ENCODE data around the gene ACOT2.
A peak's percentile ranks its signal among the peaks of the same experiment; 100 is the strongest.

The ACOT2 gene

GRCh38 chr14:73594491-73594890, 25.5 kb downstream of the ACOT2 start:
- Histone ChIP-seq H3K27me3 (ENCODE audit: insufficient read depth, low read length) (peaks cover 25% of the 10 kb centered on the region), H3K9me3 (ENCODE audit: insufficient read depth, low read depth, low read length) (no peaks in the 10 kb centered on the region), H3K36me3 (ENCODE audit: insufficient read depth, low read length) (no peaks in the 10 kb centered on the region), H3K27ac (ENCODE audit: low read depth, low read length) (no peak overlapping the region), H3K9ac (ENCODE audit: low read depth, low read length) (no peak overlapping the region), H3K4me3 (ENCODE audit: low read length) (no peak overlapping the region), H3K4me1 (ENCODE audit: insufficient read depth, low read length) (no peaks in the 10 kb centered on the region)
- WGBS, result 97% methylated on average over 9 of the region's 9 CpGs

DNA sequence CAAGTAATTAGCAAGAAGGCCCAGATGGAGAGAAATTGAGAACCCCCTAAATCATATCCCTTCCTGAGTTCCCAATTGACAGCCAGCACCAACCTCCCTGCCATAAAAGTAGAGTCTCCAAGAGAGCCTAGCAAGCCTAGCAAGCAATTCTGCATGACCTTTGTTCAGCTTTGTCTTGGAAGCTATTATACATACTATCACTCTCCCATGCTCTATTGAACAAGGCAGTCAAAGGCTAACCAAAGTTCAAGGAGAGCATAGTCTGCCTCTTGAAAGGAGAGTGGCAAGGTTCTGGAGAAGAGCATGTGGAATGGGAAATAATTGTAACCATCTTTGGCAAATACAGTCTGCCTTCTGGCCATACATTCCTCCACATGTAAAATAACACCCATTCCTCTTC, 30.5 kb downstream of the ACOT2 start:
- no peaks in the 10 kb centered on the region for H3K27me3 ChIP-seq (ENCODE audit: insufficient read depth, low read length)
- H3K36me3 ChIP-seq (ENCODE audit: insufficient read depth, low read length), result no peaks in the 10 kb centered on the region
- H3K4me3 ChIP-seq (ENCODE audit: low read length), result no peak overlapping the region
- H3K9me3 ChIP-seq (ENCODE audit: insufficient read depth, low read depth, low read length), result no peaks in the 10 kb centered on the region
- no peak overlapping the region for H3K9ac ChIP-seq (ENCODE audit: low read depth, low read length)
- no peaks in the 10 kb centered on the region for H3K4me1 ChIP-seq (ENCODE audit: insufficient read depth, low read length)
- no peak overlapping the region for H3K27ac ChIP-seq (ENCODE audit: low read depth, low read length)

DNA sequence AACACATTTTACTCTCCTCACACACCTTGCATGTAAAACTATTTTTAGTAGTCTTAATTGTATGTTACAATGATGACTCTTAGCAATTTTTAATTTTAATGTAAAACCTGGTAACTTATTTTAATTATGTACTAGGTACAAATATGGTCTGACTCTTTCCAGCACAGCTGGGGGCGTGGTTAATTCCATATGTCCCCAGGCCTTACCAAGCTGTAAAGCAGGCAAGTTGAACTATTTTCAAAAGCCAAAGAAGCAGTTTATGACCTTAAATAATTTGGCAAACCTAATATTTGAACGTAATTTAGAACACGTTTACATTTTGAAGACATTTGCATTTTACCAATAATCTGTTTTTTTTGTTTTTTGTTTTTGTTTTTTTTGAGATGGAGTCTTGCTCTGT, 34.0 kb downstream of the ACOT2 start:
- Histone ChIP-seq H3K9me3 (ENCODE audit: insufficient read depth, low read depth, low read length) (peaks cover 10% of the 10 kb centered on the region), H3K36me3 (ENCODE audit: insufficient read depth, low read length) (no peaks in the 10 kb centered on the region), H3K4me1 (ENCODE audit: insufficient read depth, low read length) (no peaks in the 10 kb centered on the region), H3K27ac (ENCODE audit: low read depth, low read length) (no peak overlapping the region), H3K4me3 (ENCODE audit: low read length) (no peak overlapping the region), H3K27me3 (ENCODE audit: insufficient read depth, low read length) (no peaks in the 10 kb centered on the region), H3K9ac (ENCODE audit: low read depth, low read length) (no peak overlapping the region)
- WGBS, result 91% methylated on average over 3 of the region's 3 CpGs

GRCh38 chr14:73606271-73606670, 37.3 kb downstream of the ACOT2 start:
- 92% methylated on average over 2 of the region's 3 CpGs for WGBS
- Histone ChIP-seq H3K9ac (ENCODE audit: low read depth, low read length) (no peak overlapping the region), H3K27me3 (ENCODE audit: insufficient read depth, low read length) (peaks cover 4% of the 10 kb centered on the region; the same call in 1 of the 2 replicates), H3K36me3 (ENCODE audit: insufficient read depth, low read length) (no peaks in the 10 kb centered on the region), H3K4me1 (ENCODE audit: insufficient read depth, low read length) (no peaks in the 10 kb centered on the region), H3K27ac (ENCODE audit: low read depth, low read length) (no peak overlapping the region), H3K9me3 (ENCODE audit: insufficient read depth, low read depth, low read length) (peaks cover 10% of the 10 kb centered on the region), H3K4me3 (ENCODE audit: low read length) (no peak overlapping the region)

DNA sequence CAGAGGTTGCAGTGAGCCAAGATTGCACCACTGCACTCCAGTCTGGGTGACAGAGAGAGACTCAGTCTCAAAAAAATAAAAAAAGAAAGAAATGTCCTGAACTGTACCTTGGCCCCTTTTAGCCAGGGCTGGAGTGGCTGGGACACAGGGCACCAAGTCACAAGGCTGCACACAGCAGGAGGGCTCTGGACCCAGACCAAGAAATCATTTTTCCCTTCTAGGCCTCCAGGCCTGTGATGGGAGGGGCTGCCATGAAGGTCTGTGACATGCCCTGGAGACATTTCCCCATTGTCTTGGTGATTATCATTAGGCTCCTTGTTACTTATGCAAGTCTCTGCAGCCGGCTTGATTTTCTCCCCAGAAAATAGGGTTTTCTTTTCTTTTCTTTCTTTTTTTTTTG, 38.2 kb downstream of the ACOT2 start:
- no peak overlapping the region for H3K4me3 ChIP-seq (ENCODE audit: low read length)
- 82% methylated on average over 1 of the region's 1 CpG for WGBS
- H3K27ac ChIP-seq (ENCODE audit: low read depth, low read length), result no peak overlapping the region
- H3K36me3 ChIP-seq (ENCODE audit: insufficient read depth, low read length), result no peaks in the 10 kb centered on the region
- H3K4me1 ChIP-seq (ENCODE audit: insufficient read depth, low read length), result no peaks in the 10 kb centered on the region
- H3K9me3 ChIP-seq (ENCODE audit: insufficient read depth, low read depth, low read length), result peaks cover 10% of the 10 kb centered on the region
- no peak overlapping the region for H3K9ac ChIP-seq (ENCODE audit: low read depth, low read length)
- peaks cover 13% of the 10 kb centered on the region; the same call in 1 of the 2 replicates for H3K27me3 ChIP-seq (ENCODE audit: insufficient read depth, low read length)

GRCh38 chr14:73610687-73611086, 41.7 kb downstream of the ACOT2 start:
- Histone ChIP-seq H3K9me3 (ENCODE audit: insufficient read depth, low read depth, low read length) (peaks cover 10% of the 10 kb centered on the region), H3K9ac (ENCODE audit: low read depth, low read length) (no peak overlapping the region), H3K4me3 (ENCODE audit: low read length) (no peak overlapping the region), H3K27me3 (ENCODE audit: insufficient read depth, low read length) (peaks cover 38% of the 10 kb centered on the region), H3K36me3 (ENCODE audit: insufficient read depth, low read length) (no peaks in the 10 kb centered on the region), H3K4me1 (ENCODE audit: insufficient read depth, low read length) (no peaks in the 10 kb centered on the region), H3K27ac (ENCODE audit: low read depth, low read length) (no peak overlapping the region)
- 89% methylated on average over 2 of the region's 2 CpGs for WGBS

- Histone ChIP-seq H3K4me3 (ENCODE audit: low read length) (peak within 1 kb of the TSS; percentile 75), H3K9ac (ENCODE audit: low read depth, low read length) (peak within 1 kb of the TSS; percentile 76), H3K27me3 (ENCODE audit: insufficient read depth, low read length) (peaks cover 49% of the 10 kb centered on the region), H3K27ac (ENCODE audit: low read depth, low read length) (no peak within 1 kb of the TSS), H3K36me3 (ENCODE audit: insufficient read depth, low read length) (no peaks in the 10 kb centered on the region), H3K9me3 (ENCODE audit: insufficient read depth, low read depth, low read length) (no peaks in the 10 kb centered on the region), H3K4me1 (ENCODE audit: insufficient read depth, low read length) (0 out of 2 replicates have a peak, but pooled peaks cover 7% of the 10 kb centered on the region)
- under 1% methylated on average over 84 of the region's 84 CpGs for WGBS
Observed at GRCh38 chr14:73612339-73613045, 43.5 kb downstream of the ACOT2 start, which contains the start of gene ACOT6. ACOT6 (plus strand) TSS chr14:73612517; CDS start chr14:73612572, 55 bp downstream.

DNA sequence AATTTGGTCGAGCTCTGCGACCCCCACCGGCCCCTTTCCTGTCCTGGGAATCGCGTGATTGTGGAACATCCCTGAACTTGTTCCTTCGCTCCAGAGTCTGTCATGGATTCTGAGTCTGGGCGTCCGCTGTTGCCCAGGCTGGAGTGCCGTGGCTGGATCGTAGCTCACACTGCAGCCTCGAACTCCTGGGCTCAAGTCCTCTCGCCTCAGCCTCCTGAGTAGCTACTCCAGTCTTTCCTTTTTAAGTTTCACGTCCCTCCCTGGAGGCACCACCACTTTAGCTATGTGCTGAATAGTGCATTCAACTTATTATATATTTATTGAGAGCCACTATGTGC, 44.0 kb downstream of the ACOT2 start:
- H3K9me3 ChIP-seq (ENCODE audit: insufficient read depth, low read depth, low read length), result no peaks in the 10 kb centered on the region
- H3K27ac ChIP-seq (ENCODE audit: low read depth, low read length), result no peak overlapping the region
- no peaks in the 10 kb centered on the region for H3K36me3 ChIP-seq (ENCODE audit: insufficient read depth, low read length)
- peak overlapping the region; percentile 75 for H3K4me3 ChIP-seq (ENCODE audit: low read length)
- 14% methylated on average over 13 of the region's 13 CpGs for WGBS
- peak overlapping the region; percentile 76 for H3K9ac ChIP-seq (ENCODE audit: low read depth, low read length)
- peaks cover 50% of the 10 kb centered on the region for H3K27me3 ChIP-seq (ENCODE audit: insufficient read depth, low read length)
- H3K4me1 ChIP-seq (ENCODE audit: insufficient read depth, low read length), result 0 out of 2 replicates have a peak, but pooled peaks cover 7% of the 10 kb centered on the region

DNA sequence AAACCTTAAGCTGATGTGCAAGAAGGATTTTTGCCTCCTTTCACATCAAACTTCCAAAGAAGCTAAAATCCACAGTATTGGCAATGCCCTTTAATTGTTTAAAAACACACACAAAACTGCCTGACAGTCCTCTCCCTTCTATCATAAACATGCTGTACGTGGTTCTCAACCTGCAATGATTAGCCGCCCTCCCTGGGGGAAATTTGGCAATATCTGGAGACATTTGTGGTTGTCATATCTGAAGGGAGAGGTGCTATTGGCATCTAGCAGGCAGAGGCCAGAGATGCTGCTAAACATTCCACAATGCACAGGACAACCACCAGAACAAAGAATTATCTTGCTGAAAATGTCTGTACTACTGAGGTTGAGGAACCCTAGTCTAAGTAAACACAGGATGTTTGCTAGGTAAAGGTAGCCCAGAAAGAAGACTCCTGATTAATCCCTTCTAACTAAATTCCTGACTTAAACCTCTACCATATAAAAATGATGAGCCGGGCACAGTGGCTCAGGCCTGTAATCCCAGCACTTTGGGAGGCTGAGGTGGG, 44.5 kb downstream of the ACOT2 start:
- Histone ChIP-seq H3K27me3 (ENCODE audit: insufficient read depth, low read length) (peaks cover 53% of the 10 kb centered on the region), H3K4me1 (ENCODE audit: insufficient read depth, low read length) (0 out of 2 replicates have a peak, but pooled peaks cover 7% of the 10 kb centered on the region), H3K4me3 (ENCODE audit: low read length) (peak overlapping the region; percentile 75; the same call in 1 of the 2 replicates), H3K9me3 (ENCODE audit: insufficient read depth, low read depth, low read length) (no peaks in the 10 kb centered on the region), H3K27ac (ENCODE audit: low read depth, low read length) (no peak overlapping the region), H3K9ac (ENCODE audit: low read depth, low read length) (no peak overlapping the region), H3K36me3 (ENCODE audit: insufficient read depth, low read length) (no peaks in the 10 kb centered on the region)
- WGBS, result 98% methylated on average over 3 of the region's 3 CpGs

DNA sequence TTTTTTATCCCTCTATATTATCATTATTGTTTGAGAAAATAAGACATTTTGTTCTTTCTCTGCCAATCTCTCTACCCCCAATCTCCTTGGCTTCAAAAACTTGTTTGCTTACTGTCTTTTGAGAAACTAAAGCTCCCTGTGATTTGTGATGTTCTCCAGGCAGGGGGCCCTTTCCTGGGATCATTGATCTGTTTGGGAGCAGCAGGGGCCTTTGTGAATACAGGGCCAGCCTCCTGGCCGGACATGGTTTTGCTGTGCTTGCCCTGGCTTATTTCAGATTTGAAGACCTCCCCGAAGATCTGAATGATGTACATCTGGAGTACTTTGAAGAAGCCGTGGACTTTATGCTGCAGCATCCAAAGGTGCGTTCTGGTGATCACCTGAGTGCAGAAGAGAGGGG, 47.8 kb downstream of the ACOT2 start:
- Histone ChIP-seq H3K27me3 (ENCODE audit: insufficient read depth, low read length) (peaks cover 54% of the 10 kb centered on the region), H3K36me3 (ENCODE audit: insufficient read depth, low read length) (no peaks in the 10 kb centered on the region), H3K9ac (ENCODE audit: low read depth, low read length) (no peak overlapping the region), H3K4me1 (ENCODE audit: insufficient read depth, low read length) (0 out of 2 replicates have a peak, but pooled peaks cover 7% of the 10 kb centered on the region), H3K9me3 (ENCODE audit: insufficient read depth, low read depth, low read length) (no peaks in the 10 kb centered on the region), H3K27ac (ENCODE audit: low read depth, low read length) (no peak overlapping the region), H3K4me3 (ENCODE audit: low read length) (no peak overlapping the region)
- WGBS, result 64% methylated on average over 4 of the region's 4 CpGs

GRCh38 chr14:73619524-73619923, 50.5 kb downstream of the ACOT2 start:
- H3K27ac ChIP-seq (ENCODE audit: low read depth, low read length), result no peak overlapping the region
- no peak overlapping the region for H3K9ac ChIP-seq (ENCODE audit: low read depth, low read length)
- 0 out of 2 replicates have a peak, but pooled peaks cover 7% of the 10 kb centered on the region for H3K4me1 ChIP-seq (ENCODE audit: insufficient read depth, low read length)
- H3K4me3 ChIP-seq (ENCODE audit: low read length), result no peak overlapping the region
- no peaks in the 10 kb centered on the region for H3K36me3 ChIP-seq (ENCODE audit: insufficient read depth, low read length)
- H3K27me3 ChIP-seq (ENCODE audit: insufficient read depth, low read length), result peaks cover 29% of the 10 kb centered on the region; the same call in 1 of the 2 replicates
- no peaks in the 10 kb centered on the region for H3K9me3 ChIP-seq (ENCODE audit: insufficient read depth, low read depth, low read length)
- whole genome bisulfite sequencing, result 88% methylated on average over 1 of the region's 1 CpG

All from HUES64 (cell line).